HepG2 (cell line): ENCODE data around the gene MOK. TPM values are rescaled to one million over a fixed set of nuclear protein-coding genes. Genes with fewer than 3 reads are reported as not detected.

Source experiments
- ASH2L ChIP-seq: fragments of 300-600, 200-600 bp; sonication (generic); IDR thresholded peaks from 2 replicates; pipeline ENCODE4 v1.7.0; 2017; ENCODE audit warnings: low read depth, mild to moderate bottlenecking, moderate library complexity, mixed read lengths, low read length; ENCODE audit not compliant: insufficient read length
- ATAD3A ChIP-seq: sonication (generic); formaldehyde crosslinking; IDR thresholded peaks from 2 replicates; pipeline ENCODE4 v1.4.0; 2020; ENCODE audit warnings: missing genetic modification reagents
- BORCS8-MEF2B ChIP-seq: sonication (generic); formaldehyde crosslinking; IDR thresholded peaks from 2 replicates; pipeline ENCODE4 v1.8.0; 2022; ENCODE audit warnings: mild to moderate bottlenecking, missing genetic modification reagents
- ESRRA ChIP-seq: sonication (generic); formaldehyde crosslinking; IDR thresholded peaks from 2 replicates; pipeline ENCODE4 v1.5.1; 2020; ENCODE audit warnings: mild to moderate bottlenecking, low read depth, missing genetic modification reagents
- FOSL2 ChIP-seq: sonication (generic); formaldehyde crosslinking; IDR thresholded peaks from 2 replicates; pipeline ENCODE4 v1.4.0; 2020; ENCODE audit warnings: missing genetic modification reagents
- HES4 ChIP-seq: sonication (generic); formaldehyde crosslinking; IDR thresholded peaks from 2 replicates; pipeline ENCODE4 v1.9.0; 2021; ENCODE audit warnings: mild to moderate bottlenecking, missing genetic modification reagents, borderline replicate concordance
- HNF4A ChIP-seq: sonication (generic); formaldehyde crosslinking; IDR thresholded peaks from 2 replicates; pipeline ENCODE4 v1.4.0; 2020; ENCODE audit warnings: missing genetic modification reagents
- NCOA2 ChIP-seq: sonication (generic); formaldehyde crosslinking; IDR thresholded peaks from 2 replicates; pipeline ENCODE4 v1.8.0; 2022; ENCODE audit warnings: inconsistent platforms
- TGIF2 ChIP-seq: IDR thresholded peaks from 2 replicates; pipeline ENCODE4 v1.6.1; 2016; ENCODE audit warnings: control low read depth, missing compliant biosample characterization
- ZFP36L1 ChIP-seq: sonication (generic); formaldehyde crosslinking; IDR thresholded peaks from 2 replicates; pipeline ENCODE4 v1.8.0; 2022; ENCODE audit warnings: mild to moderate bottlenecking, missing genetic modification reagents, moderate library complexity
- polyA plus RNA-seq, 8 experiments: library from polyadenylated mRNA; depleted of rRNA in 3 of 8; stranded (reverse) in 7 of 8; unstranded in 1 of 8; fragments of >200 nt; fragmentation: Illumina TruSeq in 4 of 8; extraction: Trizol in 4 of 8; gene quantifications; 2 replicates each; pipeline versions ENCODE4 v1.2.1 to v1.2.3, GENCODE V29; 2011 to 2016; ENCODE audit warnings: low read depth in 4 of 8, missing spikeins in 1 of 8, mixed read lengths in 1 of 8; ENCODE audit not compliant: insufficient read depth in 1 of 8
- total RNA-seq, 5 experiments: library from RNA; depleted of rRNA; stranded (reverse); fragments of >200 nt; fragmentation: Illumina TruSeq; extraction: Trizol; gene quantifications; 2 replicates each; pipeline ENCODE4 v1.2.3, GENCODE V29; 2016; ENCODE audit warnings: low read depth in 1 of 5
- TF ChIP-seq, protein P1 (sequence below), 2 experiments: fragments of 450-650 bp in 1 of 2; sonication (generic) in 1 of 2; formaldehyde crosslinking in 1 of 2; IDR thresholded peaks; 2 replicates each; pipeline versions ENCODE4 v1.6.1 to v1.8.0; 2016 to 2022; ENCODE audit warnings: antibody characterized with exemption in 1 of 2, mild to moderate bottlenecking in 1 of 2, missing genetic modification reagents in 1 of 2
- TF ChIP-seq, protein P2 (sequence below): sonication (generic); formaldehyde crosslinking; IDR thresholded peaks from 2 replicates; pipeline ENCODE4 v1.4.0; 2020; ENCODE audit warnings: mild to moderate bottlenecking, missing genetic modification reagents
- TF ChIP-seq, protein P3 (sequence below): sonication (generic); formaldehyde crosslinking; IDR thresholded peaks from 2 replicates; pipeline ENCODE4 v1.5.0; 2020; ENCODE audit warnings: missing genetic modification reagents
- TF ChIP-seq, protein P4 (sequence below): IDR thresholded peaks from 2 replicates; pipeline ENCODE4 v1.6.1; 2016; ENCODE audit warnings: low read depth, borderline replicate concordance
- TF ChIP-seq, protein P5 (sequence below): sonication (generic); formaldehyde crosslinking; IDR thresholded peaks from 2 replicates; pipeline ENCODE4 v1.4.0; 2020; ENCODE audit warnings: missing genetic modification reagents

Gene MOK
- total and polyA plus RNA-seq, 2 of the 13 experiments (the other 11 are each of a cell fraction or from before 2014, with no cell fraction given), result 15.3 to 16.9 TPM

DNA sequence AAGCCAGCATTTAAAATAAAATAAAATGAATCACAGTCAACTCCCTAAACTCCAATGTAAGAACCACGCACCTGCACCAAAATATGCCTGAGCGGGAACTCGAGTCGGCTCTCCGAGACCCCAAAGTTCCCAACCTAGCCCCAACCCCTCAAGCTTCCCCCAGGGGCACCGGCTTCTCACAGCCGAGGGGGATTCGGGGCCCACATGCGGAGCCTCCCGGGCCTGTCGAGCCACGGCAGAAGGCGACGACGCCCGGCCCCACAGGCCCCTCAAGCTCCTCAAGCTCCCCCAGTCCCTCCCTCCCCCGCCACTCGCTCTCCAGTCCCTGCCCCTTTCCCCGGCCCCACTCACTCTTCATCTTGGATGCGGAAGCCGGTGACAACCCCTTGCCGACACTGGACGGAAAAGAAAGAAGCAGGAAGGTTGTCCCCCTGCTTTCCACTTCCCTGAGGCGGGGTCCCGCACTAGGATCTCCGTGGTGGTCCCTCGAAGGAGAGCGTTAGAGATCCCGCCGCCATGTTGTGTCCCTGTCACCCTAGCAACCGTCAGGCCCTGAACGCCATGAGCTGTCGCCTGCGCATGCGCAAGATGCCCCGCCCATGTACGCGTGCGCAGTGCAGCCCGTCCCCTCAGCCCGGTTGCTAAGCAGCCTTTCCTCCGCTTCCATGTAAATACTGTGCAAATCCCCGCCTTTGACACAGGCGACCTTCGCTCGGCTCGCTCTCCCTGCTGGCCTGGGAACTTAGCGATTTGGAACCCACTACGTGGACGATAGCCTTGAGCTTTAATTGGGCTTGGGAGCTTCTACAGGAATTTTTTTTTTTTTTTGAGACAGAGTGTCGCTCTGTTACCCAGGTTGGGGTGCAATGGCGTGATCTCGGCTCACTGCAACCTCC lies at the start of gene MOK (continued):
- TF ChIP-seq, protein P1, sequence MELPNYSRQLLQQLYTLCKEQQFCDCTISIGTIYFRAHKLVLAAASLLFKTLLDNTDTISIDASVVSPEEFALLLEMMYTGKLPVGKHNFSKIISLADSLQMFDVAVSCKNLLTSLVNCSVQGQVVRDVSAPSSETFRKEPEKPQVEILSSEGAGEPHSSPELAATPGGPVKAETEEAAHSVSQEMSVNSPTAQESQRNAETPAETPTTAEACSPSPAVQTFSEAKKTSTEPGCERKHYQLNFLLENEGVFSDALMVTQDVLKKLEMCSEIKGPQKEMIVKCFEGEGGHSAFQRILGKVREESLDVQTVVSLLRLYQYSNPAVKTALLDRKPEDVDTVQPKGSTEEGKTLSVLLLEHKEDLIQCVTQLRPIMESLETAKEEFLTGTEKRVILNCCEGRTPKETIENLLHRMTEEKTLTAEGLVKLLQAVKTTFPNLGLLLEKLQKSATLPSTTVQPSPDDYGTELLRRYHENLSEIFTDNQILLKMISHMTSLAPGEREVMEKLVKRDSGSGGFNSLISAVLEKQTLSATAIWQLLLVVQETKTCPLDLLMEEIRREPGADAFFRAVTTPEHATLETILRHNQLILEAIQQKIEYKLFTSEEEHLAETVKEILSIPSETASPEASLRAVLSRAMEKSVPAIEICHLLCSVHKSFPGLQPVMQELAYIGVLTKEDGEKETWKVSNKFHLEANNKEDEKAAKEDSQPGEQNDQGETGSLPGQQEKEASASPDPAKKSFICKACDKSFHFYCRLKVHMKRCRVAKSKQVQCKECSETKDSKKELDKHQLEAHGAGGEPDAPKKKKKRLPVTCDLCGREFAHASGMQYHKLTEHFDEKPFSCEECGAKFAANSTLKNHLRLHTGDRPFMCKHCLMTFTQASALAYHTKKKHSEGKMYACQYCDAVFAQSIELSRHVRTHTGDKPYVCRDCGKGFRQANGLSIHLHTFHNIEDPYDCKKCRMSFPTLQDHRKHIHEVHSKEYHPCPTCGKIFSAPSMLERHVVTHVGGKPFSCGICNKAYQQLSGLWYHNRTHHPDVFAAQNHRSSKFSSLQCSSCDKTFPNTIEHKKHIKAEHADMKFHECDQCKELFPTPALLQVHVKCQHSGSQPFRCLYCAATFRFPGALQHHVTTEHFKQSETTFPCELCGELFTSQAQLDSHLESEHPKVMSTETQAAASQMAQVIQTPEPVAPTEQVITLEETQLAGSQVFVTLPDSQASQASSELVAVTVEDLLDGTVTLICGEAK (IDR thresholded peaks at IDR 0.05), result no peak
- TF ChIP-seq, protein P1 (CRISPR knock-in tag; IDR thresholded peaks at IDR 0.05), result no peak
- TF ChIP-seq, protein P2, sequence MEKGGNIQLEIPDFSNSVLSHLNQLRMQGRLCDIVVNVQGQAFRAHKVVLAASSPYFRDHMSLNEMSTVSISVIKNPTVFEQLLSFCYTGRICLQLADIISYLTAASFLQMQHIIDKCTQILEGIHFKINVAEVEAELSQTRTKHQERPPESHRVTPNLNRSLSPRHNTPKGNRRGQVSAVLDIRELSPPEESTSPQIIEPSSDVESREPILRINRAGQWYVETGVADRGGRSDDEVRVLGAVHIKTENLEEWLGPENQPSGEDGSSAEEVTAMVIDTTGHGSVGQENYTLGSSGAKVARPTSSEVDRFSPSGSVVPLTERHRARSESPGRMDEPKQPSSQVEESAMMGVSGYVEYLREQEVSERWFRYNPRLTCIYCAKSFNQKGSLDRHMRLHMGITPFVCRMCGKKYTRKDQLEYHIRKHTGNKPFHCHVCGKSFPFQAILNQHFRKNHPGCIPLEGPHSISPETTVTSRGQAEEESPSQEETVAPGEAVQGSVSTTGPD (CRISPR knock-in tag), result no peak
- TF ChIP-seq HNF4A, result peak; percentile 82
- TF ChIP-seq HES4 (CRISPR knock-in tag), result no peak
- TF ChIP-seq, protein P3, sequence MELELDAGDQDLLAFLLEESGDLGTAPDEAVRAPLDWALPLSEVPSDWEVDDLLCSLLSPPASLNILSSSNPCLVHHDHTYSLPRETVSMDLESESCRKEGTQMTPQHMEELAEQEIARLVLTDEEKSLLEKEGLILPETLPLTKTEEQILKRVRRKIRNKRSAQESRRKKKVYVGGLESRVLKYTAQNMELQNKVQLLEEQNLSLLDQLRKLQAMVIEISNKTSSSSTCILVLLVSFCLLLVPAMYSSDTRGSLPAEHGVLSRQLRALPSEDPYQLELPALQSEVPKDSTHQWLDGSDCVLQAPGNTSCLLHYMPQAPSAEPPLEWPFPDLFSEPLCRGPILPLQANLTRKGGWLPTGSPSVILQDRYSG (CRISPR knock-in tag), result no peak
- TF ChIP-seq ASH2L, result peak; percentile 49
- peak; percentile 26; the same call in 1 of the 2 replicates for TF ChIP-seq NCOA2 (CRISPR knock-in tag)
- 0 out of 2 replicates have a peak, but pooled peaks have one; percentile 39 for TF ChIP-seq ESRRA
- TF ChIP-seq ZFP36L1 (CRISPR knock-in tag), result no peak
- TF ChIP-seq, protein P4, sequence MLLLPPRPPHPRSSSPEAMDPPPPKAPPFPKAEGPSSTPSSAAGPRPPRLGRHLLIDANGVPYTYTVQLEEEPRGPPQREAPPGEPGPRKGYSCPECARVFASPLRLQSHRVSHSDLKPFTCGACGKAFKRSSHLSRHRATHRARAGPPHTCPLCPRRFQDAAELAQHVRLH (CRISPR knock-in tag), result no peak
- no peak for TF ChIP-seq ATAD3A
- peak; percentile 47; the same call in 1 of the 2 replicates for TF ChIP-seq BORCS8-MEF2B (CRISPR knock-in tag)
- TF ChIP-seq FOSL2 (CRISPR knock-in tag), result no peak
- TF ChIP-seq, protein P5, sequence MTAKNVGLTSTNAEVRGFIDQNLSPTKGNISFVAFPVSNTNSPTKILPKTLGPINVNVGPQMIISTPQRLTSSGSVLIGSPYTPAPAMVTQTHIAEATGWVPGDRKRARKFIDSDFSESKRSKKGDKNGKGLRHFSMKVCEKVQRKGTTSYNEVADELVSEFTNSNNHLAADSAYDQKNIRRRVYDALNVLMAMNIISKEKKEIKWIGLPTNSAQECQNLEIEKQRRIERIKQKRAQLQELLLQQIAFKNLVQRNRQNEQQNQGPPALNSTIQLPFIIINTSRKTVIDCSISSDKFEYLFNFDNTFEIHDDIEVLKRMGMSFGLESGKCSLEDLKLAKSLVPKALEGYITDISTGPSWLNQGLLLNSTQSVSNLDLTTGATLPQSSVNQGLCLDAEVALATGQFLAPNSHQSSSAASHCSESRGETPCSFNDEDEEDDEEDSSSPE, result 0 out of 2 replicates have a peak, but pooled peaks have one; percentile 50
- TF ChIP-seq TGIF2 (CRISPR knock-in tag), result peak; percentile 12; the same call in 1 of the 2 replicates
